GM12873 (cell line): ENCODE measurements around the gene OSBP2.

Experiments
- CTCF ChIP-seq: IDR thresholded peaks from 2 replicates; pipeline ENCODE4 v1.5.1; 2012; ENCODE audit warnings: low read depth, mild to moderate bottlenecking, moderate library complexity, low read length, control low read depth; ENCODE audit not compliant: insufficient read depth; ENCODE audit errors: missing control alignments

Gene OSBP2

DNA sequence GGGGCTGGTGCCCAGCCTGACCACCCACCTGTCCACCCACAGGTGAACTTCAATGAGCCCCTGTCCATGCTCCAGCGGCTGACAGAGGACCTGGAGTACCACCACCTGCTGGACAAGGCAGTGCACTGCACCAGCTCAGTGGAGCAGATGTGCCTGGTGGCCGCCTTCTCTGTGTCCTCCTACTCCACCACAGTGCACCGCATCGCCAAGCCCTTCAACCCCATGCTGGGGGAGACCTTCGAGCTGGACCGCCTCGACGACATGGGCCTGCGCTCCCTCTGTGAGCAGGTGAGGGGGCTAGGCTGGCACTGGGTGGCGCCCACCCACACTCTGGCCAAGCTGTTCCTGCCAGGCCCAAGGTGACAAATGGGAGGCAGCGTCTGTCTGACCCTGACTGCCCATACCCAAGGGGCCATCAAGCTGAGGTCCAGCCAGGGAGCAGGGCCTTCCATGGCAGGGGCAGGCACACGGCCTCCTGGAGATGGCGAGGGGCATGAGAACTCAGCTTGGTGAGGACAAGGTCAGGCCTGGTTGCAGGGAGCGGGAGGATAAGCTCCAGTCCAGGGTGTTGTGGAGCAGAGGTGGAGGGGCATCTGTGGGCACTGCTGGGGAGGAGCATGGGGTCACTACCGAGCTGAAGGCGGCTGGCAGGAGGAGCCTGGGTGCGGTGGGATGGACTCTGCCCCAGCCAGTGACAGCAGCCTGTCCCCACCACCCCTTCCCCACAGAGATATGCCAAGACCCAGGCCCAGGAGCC, 196.2 kb downstream of the OSBP2 start:
- TF ChIP-seq CTCF = peak; percentile 95

DNA sequence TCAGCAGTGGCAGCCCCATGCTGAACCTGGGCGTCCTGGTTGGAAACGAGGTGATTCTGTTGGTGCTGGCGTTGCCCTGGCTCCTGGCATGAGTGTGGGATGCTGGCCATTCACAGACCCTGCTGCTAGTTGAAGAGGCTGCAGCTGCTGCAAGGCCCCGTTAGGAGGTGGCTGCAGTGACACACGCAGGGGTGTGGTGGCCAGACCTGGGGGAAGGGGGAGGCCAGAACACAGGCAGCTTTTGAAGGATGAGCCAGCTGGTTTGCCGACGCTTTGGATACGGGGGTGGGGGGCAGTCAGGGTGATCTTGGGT, 196.7 kb downstream of the OSBP2 start:
- TF ChIP-seq CTCF = no peak

GRCh38 chr22:30891781-30892180, 197.1 kb downstream of the OSBP2 start:
- no peak for TF ChIP-seq CTCF

DNA sequence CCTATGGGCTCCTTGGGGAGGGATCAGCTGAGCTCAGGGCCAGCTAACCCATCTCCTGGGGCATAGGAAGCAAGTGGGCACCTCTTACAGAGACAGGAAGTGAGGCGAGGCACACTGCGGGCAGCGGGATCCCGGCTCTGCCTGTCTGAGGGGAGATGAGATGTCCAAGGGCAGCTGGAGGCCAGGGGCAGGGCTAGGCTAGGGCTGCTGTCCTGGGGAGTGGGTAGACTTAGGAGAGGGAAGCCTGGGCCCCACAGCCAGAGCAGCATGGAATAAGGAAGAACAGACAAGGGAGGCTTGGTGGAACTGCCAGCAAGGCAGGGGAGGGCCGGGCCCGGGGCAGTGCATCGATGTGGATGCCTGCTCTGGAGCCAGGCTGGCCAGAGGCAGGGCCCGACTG, 197.6 kb downstream of the OSBP2 start:
- TF ChIP-seq CTCF = no peak

DNA sequence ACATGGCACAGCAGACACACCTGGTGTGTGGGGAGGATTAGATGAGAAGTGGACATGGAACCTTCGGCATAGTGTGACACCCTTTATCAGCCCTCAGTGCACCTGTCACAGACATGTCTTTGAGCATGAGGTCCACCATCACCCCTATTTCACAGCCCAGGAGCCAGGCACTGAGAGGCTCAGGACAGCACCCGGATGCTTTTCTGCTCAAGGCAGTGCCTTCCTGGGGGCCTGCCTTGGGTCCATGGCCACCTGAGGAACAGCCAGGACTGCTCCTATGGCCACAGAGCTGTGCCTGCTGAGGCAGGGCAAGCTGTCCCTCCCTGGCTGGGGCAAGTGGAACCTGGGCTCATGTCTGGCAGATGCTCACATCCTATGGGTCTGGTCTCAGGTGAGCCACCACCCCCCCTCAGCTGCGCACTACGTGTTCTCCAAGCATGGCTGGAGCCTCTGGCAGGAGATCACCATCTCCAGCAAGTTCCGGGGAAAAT, 198.1 kb downstream of the OSBP2 start:
- no peak for TF ChIP-seq CTCF

DNA sequence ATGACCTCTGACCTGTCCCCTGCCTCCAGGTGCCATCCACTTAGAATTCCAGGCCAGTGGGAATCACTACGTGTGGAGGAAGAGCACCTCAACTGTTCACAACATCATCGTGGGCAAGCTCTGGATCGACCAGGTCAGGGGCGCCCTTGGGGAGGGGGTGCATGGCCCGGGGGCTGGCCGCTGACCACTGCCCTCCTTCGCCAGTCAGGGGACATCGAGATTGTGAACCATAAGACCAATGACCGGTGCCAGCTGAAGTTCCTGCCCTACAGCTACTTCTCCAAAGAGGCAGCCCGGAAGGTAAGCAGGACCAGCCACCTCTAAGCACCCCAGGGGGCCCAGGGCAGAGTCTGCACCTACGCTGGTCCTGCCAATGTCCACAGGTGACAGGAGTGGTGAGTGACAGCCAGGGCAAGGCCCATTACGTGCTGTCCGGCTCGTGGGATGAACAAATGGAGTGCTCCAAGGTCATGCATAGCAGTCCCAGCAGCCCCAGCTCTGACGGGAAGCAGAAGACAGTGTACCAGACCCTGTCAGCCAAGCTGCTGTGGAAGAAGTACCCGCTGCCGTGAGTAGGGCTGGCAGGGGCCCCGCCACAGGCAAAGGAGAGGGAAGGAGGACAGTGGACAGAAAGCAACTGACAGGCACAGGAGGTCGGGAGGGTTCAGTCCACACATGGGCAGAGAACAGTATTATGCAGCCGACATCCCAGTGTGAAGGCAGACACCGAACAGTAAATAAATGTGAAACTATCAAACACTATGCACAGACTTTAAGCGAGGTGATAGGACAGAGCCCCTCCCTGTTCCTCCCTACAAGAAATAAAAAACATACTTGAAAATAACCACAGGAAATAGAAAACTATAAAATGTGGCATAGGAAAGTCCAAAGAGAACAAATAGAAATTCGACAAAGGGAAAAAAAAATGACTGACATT, 199.0 kb downstream of the OSBP2 start:
- no peak for TF ChIP-seq CTCF

DNA sequence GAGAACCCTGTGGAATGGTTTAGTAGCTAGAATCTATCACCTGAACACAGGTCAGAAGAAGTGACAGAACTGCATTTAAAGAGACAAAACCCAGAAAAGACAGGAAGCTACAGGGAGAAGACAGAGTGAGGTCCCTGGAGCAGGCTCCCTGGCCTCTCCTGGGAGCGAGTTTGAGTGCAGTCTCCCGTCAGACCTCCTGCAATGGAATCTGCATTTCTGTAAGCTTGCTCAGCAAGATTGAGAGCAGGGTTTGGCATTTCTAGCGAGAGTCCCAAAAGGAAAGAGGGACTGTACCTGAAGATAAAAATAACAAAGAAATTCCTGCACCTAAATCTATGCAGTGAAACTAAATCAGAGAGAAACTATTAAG, 199.7 kb downstream of the OSBP2 start:
- TF ChIP-seq CTCF = no peak
